Body of pancreas (tissue), 4 donors: ENCODE results near the gene SCN1B. TPM values are rescaled to one million over a fixed set of nuclear protein-coding genes. Genes with fewer than 3 reads are reported as not detected.

ENCODE experiments used
- ATAC-seq: fragments of 150-250 bp; one replicate; pipeline ENCODE4 v1.9.1; 2016
- DNase-seq, 4 donors: peaks; one replicate each; pipeline ENCODE4 v3.0.0-alpha.2; 2019
- H3K27ac ChIP-seq, 4 donors: fragments of 200-600 bp; sonication (generic); 1 replicate in 3 of 4; 2 replicates in 1 of 4; pipeline versions ENCODE4 v1.5.1 to v1.6.1; 2016 to 2019; ENCODE audit warnings: mild to moderate bottlenecking in 1 of 4, mixed read lengths in 1 of 4, moderate library complexity in 1 of 4
- H3K27me3 ChIP-seq, 2 donors: fragments of 200-600 bp; sonication (generic); one replicate each; pipeline ENCODE4 v1.6.0; 2016; ENCODE audit warnings: mild to moderate bottlenecking in 1 of 2
- H3K36me3 ChIP-seq, 2 donors: fragments of 200-600 bp; sonication (generic); replicated peaks in 1 of 2; 2 replicates each; pipeline ENCODE4 v1.5.1; 2016; ENCODE audit warnings: low read depth in 2 of 2; ENCODE audit not compliant: insufficient read depth in 1 of 2
- H3K4me1 ChIP-seq: fragments of 200-600 bp; sonication (generic); one replicate; pipeline ENCODE4 v1.6.0; 2016
- H3K4me3 ChIP-seq, 2 donors: fragments of 200-600 bp; sonication (generic); 1 replicate in 1 of 2; 2 replicates in 1 of 2; pipeline ENCODE4 v1.5.1; 2016 to 2019
- H3K9me3 ChIP-seq, 3 donors: fragments of 200-600 bp; sonication (generic); 1 replicate in 2 of 3; 2 replicates in 1 of 3; pipeline ENCODE4 v1.5.1; 2016
- CTCF ChIP-seq, 7 experiments: fragments of 450-650 bp in 4 of 7; fragments of 200-600 bp in 3 of 7; sonication (generic) in 3 of 7; IDR thresholded peaks; one replicate each; pipeline ENCODE4 v1.5.1; 2016 to 2019; ENCODE audit warnings: antibody characterized with exemption in 7 of 7
- POLR2A ChIP-seq, 3 donors: fragments of 450-650 bp; IDR thresholded peaks; one replicate each; pipeline ENCODE4 v1.6.1; 2016; ENCODE audit warnings: antibody characterized with exemption in 3 of 3, mild to moderate bottlenecking in 2 of 3
- WGBS, 2 donors: methylation state at CpG; one replicate each; pipeline ENCODE4 v1.1.5; 2017; 5-methylcytosine and 5-hydroxymethylcytosine counted together
- intact Hi-C: fragments of 100-400 bp; cut with DNase I; formaldehyde crosslinking; loops from one replicate; pipeline ENCODE4 v1.15.1; 2023
- total RNA-seq, 2 donors: library from RNA; depleted of rRNA; stranded (reverse); fragments of >200 nt; gene quantifications; one replicate each; pipeline ENCODE4 v1.1.0, GENCODE V29; 2016

Gene SCN1B
- total RNA-seq, 2 donors from 2014 or later: 2.3 to 23.6 TPM

DNA sequence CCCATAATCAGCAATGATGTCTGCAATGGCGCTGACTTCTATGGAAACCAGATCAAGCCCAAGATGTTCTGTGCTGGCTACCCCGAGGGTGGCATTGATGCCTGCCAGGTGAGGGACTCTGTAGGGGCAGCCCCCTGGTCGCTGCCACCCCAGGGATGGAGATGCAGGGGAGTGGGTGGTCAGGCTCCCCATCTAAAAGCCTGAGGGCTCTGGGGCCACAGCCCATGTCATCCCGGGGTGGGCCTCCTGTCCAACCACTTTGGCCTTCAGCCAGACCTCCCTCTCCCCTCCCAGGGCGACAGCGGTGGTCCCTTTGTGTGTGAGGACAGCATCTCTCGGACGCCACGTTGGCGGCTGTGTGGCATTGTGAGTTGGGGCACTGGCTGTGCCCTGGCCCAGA, 35.3 kb downstream of the SCN1B start:
- no peak for ATAC-seq
- Histone ChIP-seq H3K9me3 (peaks cover 0 to 6% (median 0%) of the 10 kb centered on the region in 3 donors), H3K36me3 (no peaks in the 10 kb centered on the region), H3K27me3 (no peaks in the 10 kb centered on the region), H3K4me3 (no peak overlapping the region), H3K27ac (no peak overlapping the region), H3K4me1 (peaks cover 27% of the 10 kb centered on the region)
- TF ChIP-seq POLR2A (IDR thresholded peaks at IDR 0.05) (no peak), CTCF (IDR thresholded peaks at IDR 0.05) (no peak)
- DNase-seq: no peak
- WGBS, 2 donors: 80 to 87% methylated on average over 7 to 10 of the region's 10 CpGs
- intact Hi-C loops: no loop called here

- WGBS, 2 donors: 88 to 91% methylated on average over 11 to 15 of the region's 15 CpGs
- no peak for TF ChIP-seq POLR2A (IDR thresholded peaks at IDR 0.05)
- TF ChIP-seq CTCF (IDR thresholded peaks at IDR 0.05): no peak
- DNase-seq (no peak), ATAC-seq (no peak)
- H3K27me3 ChIP-seq: no peaks in the 10 kb centered on the region
- H3K27ac ChIP-seq: peak overlapping the region in 1 of 4 donors; percentile 28
- intact Hi-C loops: no loop called here
- peaks cover 0 to 8% (median 0%) of the 10 kb centered on the region in 3 donors for H3K9me3 ChIP-seq
- no peaks in the 10 kb centered on the region for H3K36me3 ChIP-seq
- no peak overlapping the region for H3K4me3 ChIP-seq
- peaks cover 27% of the 10 kb centered on the region for H3K4me1 ChIP-seq
Measured at GRCh38 chr19:35066121-35066520, 35.9 kb downstream of the SCN1B start.

GRCh38 chr19:35066691-35067563, 36.7 kb downstream of the SCN1B start:
- Histone ChIP-seq H3K9me3 (peaks cover 0 to 8% (median 0%) of the 10 kb centered on the region in 3 donors), H3K27me3 (no peaks in the 10 kb centered on the region), H3K4me3 (no peak overlapping the region), H3K27ac (peak overlapping the region in 3 of 4 donors; percentile 2 to 28 (median 15)), H3K36me3 (no peaks in the 10 kb centered on the region), H3K4me1 (peaks cover 27% of the 10 kb centered on the region)
- DNase-seq (peak; percentile 87 to 94 (median 88)), ATAC-seq (peak; percentile 76)
- intact Hi-C loops: no loop called here
- TF ChIP-seq CTCF (IDR thresholded peaks at IDR 0.05) (peak; percentile 80 to 91 (median 87)), POLR2A (IDR thresholded peaks at IDR 0.05) (no peak)
- 13 to 16% methylated on average over 13 to 14 of the region's 14 CpGs for WGBS, 2 donors

GRCh38 chr19:35068941-35069634, 38.8 kb downstream of the SCN1B start:
- intact Hi-C loops: no loop called here
- DNase-seq: no peak
- H3K36me3 ChIP-seq: no peaks in the 10 kb centered on the region
- ATAC-seq: no peak
- TF ChIP-seq POLR2A (IDR thresholded peaks at IDR 0.05): no peak
- no peak for TF ChIP-seq CTCF (IDR thresholded peaks at IDR 0.05)
- H3K4me3 ChIP-seq: no peak overlapping the region
- peaks cover 0 to 8% (median 0%) of the 10 kb centered on the region in 3 donors for H3K9me3 ChIP-seq
- H3K27me3 ChIP-seq: no peaks in the 10 kb centered on the region
- H3K27ac ChIP-seq: no peak overlapping the region
- 75 to 85% methylated on average over 9 to 10 of the region's 10 CpGs for WGBS, 2 donors
- peaks cover 13% of the 10 kb centered on the region for H3K4me1 ChIP-seq
